CD14-positive monocyte (primary cell): Measurements from ENCODE around the gene CGAS. TPM values are rescaled to one million over a fixed set of nuclear protein-coding genes. Genes with fewer than 3 reads are reported as not detected.

Experiments
- DNase-seq, 3 donors: peaks; one replicate each; pipeline ENCODE4 v3.0.0-alpha.2; 2011 to 2022
- H2AFZ ChIP-seq: 2 replicates; pipeline ENCODE4 v1.6.0; 2012; ENCODE audit warnings: mild to moderate bottlenecking, low read depth, low read length, inconsistent platforms; ENCODE audit not compliant: insufficient read depth, poor library complexity, severe bottlenecking
- H3K27ac ChIP-seq, 2 donors: 1 replicate in 1 of 2; 2 replicates in 1 of 2; pipeline ENCODE4 v1.5.1; 2012 to 2013; ENCODE audit warnings: low read length in 2 of 2, control low read depth in 1 of 2, inconsistent platforms in 1 of 2, low read depth in 1 of 2, mild to moderate bottlenecking in 1 of 2
- H3K27me3 ChIP-seq, 2 donors: one replicate each; pipeline versions ENCODE4 v1.6.0 to v1.6.1; 2011 to 2013; ENCODE audit warnings: low read length in 2 of 2; ENCODE audit not compliant: control insufficient read depth in 2 of 2, insufficient read depth in 2 of 2
- H3K36me3 ChIP-seq, 2 donors: replicated peaks in 1 of 2; 1 replicate in 1 of 2; 2 replicates in 1 of 2; pipeline versions ENCODE4 v1.5.1 to v1.6.1; 2012 to 2013; ENCODE audit warnings: low read length in 2 of 2, control low read depth in 1 of 2, inconsistent platforms in 1 of 2, mild to moderate bottlenecking in 1 of 2; ENCODE audit not compliant: insufficient read depth in 2 of 2, control insufficient read depth in 1 of 2
- H3K4me1 ChIP-seq, 2 donors: 1 replicate in 1 of 2; 2 replicates in 1 of 2; pipeline versions ENCODE4 v1.5.1 to v1.6.1; 2012 to 2013; ENCODE audit warnings: low read length in 2 of 2, control low read depth in 1 of 2, inconsistent platforms in 1 of 2, mild to moderate bottlenecking in 1 of 2, moderate library complexity in 1 of 2; ENCODE audit not compliant: insufficient read depth in 2 of 2, control insufficient read depth in 1 of 2
- H3K4me2 ChIP-seq: replicated peaks from 2 replicates; pipeline ENCODE3; 2012; ENCODE audit warnings: low read length, moderate library complexity, mild to moderate bottlenecking; ENCODE audit not compliant: poor library complexity, severe bottlenecking; ENCODE audit errors: extremely low read depth
- H3K4me3 ChIP-seq, 3 experiments: fragments of 200-600 bp in 1 of 3; sonication (generic) in 1 of 3; replicated peaks in 1 of 3; 1 replicate in 2 of 3; 2 replicates in 1 of 3; pipeline ENCODE4 v1.5.1; 2011 to 2013; ENCODE audit warnings: low read length in 3 of 3, mild to moderate bottlenecking in 3 of 3, control low read depth in 2 of 3, low read depth in 2 of 3, inconsistent platforms in 1 of 3, moderate library complexity in 1 of 3
- H3K79me2 ChIP-seq: 2 replicates; pipeline ENCODE4 v1.6.0; 2012; ENCODE audit warnings: mild to moderate bottlenecking, control low read depth, inconsistent platforms, low read length, moderate library complexity; ENCODE audit not compliant: insufficient read depth
- H3K9ac ChIP-seq: 2 replicates; pipeline ENCODE4 v1.6.0; 2017; ENCODE audit warnings: low read length, mild to moderate bottlenecking; ENCODE audit not compliant: insufficient read depth, poor library complexity, severe bottlenecking
- H3K9me3 ChIP-seq, 2 donors: replicated peaks in 1 of 2; 1 replicate in 1 of 2; 2 replicates in 1 of 2; pipeline versions ENCODE4 v1.5.1 to v1.6.1; 2012 to 2013; ENCODE audit warnings: low read length in 2 of 2, control low read depth in 1 of 2; ENCODE audit not compliant: control insufficient read depth in 1 of 2, insufficient read depth in 1 of 2
- H4K20me1 ChIP-seq: 2 replicates; pipeline ENCODE4 v1.6.0; 2012; ENCODE audit warnings: mild to moderate bottlenecking, low read length, control low read depth, moderate library complexity; ENCODE audit not compliant: insufficient read depth
- H3K27ac Mint-ChIP-seq, 7 donors: one replicate each; pipeline ENCODE4 v1.8.0; 2020; ENCODE audit warnings: mild to moderate bottlenecking in 7 of 7, mixed read lengths in 7 of 7, moderate library complexity in 6 of 7, inconsistent platforms in 2 of 7
- H3K27me3 Mint-ChIP-seq, 3 donors: one replicate each; pipeline ENCODE4 v1.8.0; 2021 to 2022; ENCODE audit warnings: low read depth in 3 of 3, mild to moderate bottlenecking in 3 of 3, mixed read lengths in 3 of 3, moderate library complexity in 3 of 3, inconsistent platforms in 1 of 3
- H3K36me3 Mint-ChIP-seq, 2 donors: one replicate each; pipeline ENCODE4 v1.8.0; 2020; ENCODE audit warnings: mixed read lengths in 2 of 2, inconsistent platforms in 1 of 2, mild to moderate bottlenecking in 1 of 2
- H3K4me1 Mint-ChIP-seq: one replicate; pipeline ENCODE4 v1.8.0; 2020; ENCODE audit warnings: mild to moderate bottlenecking, mixed read lengths
- H3K4me3 Mint-ChIP-seq, 2 donors: one replicate each; pipeline ENCODE4 v1.8.0; 2020; ENCODE audit warnings: mild to moderate bottlenecking in 2 of 2, mixed read lengths in 2 of 2, moderate library complexity in 1 of 2
- H3K9me3 Mint-ChIP-seq, 7 donors: one replicate each; pipeline ENCODE4 v1.8.0; 2020 to 2022; ENCODE audit warnings: mixed read lengths in 7 of 7, mild to moderate bottlenecking in 6 of 7, moderate library complexity in 6 of 7, inconsistent platforms in 2 of 7
- WGBS: methylation state at CpG from one replicate; pipeline ENCODE4 v1.1.5; 2013; ENCODE audit warnings: missing lambda C conversion rate; ENCODE audit not compliant: insufficient coverage; 5-methylcytosine and 5-hydroxymethylcytosine counted together
- intact Hi-C, 2 donors: fragments of 100-400 bp; cut with micrococcal nuclease; formaldehyde crosslinking; loops; one replicate each; pipeline versions ENCODE4 v1.15.0 to v1.15.1; 2023
- polyA plus RNA-seq, 3 donors: library from polyadenylated mRNA; depleted of rRNA in 1 of 3; unstranded in 2 of 3; stranded (reverse) in 1 of 3; fragments of 300-500 nt in 2 of 3; fragments of >200 nt in 1 of 3; fragmentation: Illumina TruSeq in 2 of 3; gene quantifications; 1 replicate in 2 of 3; 2 replicates in 1 of 3; pipeline ENCODE4 v1.2.3, GENCODE V29; 2012 to 2021
- TF ChIP-seq, protein P1 (sequence below): fragments of 200-600 bp; IDR thresholded peaks from one replicate; pipeline ENCODE4 v1.8.0; 2022; ENCODE audit warnings: antibody characterized with exemption, mild to moderate bottlenecking

Gene CGAS
- polyA plus RNA-seq, 3 donors = 4.9 to 13.9 (median 6.7) TPM

DNA sequence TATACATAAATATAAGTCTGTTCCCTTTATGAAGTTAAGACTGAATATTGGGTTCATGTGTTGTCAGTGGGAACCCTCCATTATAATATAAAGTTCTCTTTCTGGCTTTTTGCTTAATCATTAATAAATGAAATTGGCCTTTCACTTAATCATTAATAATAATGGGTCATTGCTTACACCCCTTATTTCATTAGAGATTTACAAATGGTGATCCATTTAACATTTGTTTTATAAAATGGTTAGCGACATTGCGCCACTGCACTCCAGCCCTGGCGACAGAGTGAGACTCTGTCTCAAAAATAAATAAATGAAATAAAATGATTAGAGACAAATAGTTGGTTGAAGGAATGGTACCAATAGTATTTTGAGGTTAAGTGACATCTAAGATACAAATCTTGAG, 39.0 kb downstream of the CGAS start:
- intact Hi-C loops = no loop called here
- H3K4me1 Mint-ChIP-seq = no peaks in the 10 kb centered on the region
- no peak overlapping the region for H3K9ac ChIP-seq
- H3K27me3 Mint-ChIP-seq = peaks cover 0 to 1% (median 0%) of the 10 kb centered on the region in 3 donors
- no peak overlapping the region for H3K4me3 Mint-ChIP-seq
- DNase-seq = no peak
- H3K36me3 ChIP-seq = peaks cover 17 to 50% of the 10 kb centered on the region in 2 donors
- WGBS = no CpG with 5 or more reads among the region's 3 CpGs
- no peak overlapping the region for H3K27ac ChIP-seq
- H2AFZ ChIP-seq = no peak overlapping the region
- no peaks in the 10 kb centered on the region for H3K27me3 ChIP-seq
- TF ChIP-seq, protein P1, sequence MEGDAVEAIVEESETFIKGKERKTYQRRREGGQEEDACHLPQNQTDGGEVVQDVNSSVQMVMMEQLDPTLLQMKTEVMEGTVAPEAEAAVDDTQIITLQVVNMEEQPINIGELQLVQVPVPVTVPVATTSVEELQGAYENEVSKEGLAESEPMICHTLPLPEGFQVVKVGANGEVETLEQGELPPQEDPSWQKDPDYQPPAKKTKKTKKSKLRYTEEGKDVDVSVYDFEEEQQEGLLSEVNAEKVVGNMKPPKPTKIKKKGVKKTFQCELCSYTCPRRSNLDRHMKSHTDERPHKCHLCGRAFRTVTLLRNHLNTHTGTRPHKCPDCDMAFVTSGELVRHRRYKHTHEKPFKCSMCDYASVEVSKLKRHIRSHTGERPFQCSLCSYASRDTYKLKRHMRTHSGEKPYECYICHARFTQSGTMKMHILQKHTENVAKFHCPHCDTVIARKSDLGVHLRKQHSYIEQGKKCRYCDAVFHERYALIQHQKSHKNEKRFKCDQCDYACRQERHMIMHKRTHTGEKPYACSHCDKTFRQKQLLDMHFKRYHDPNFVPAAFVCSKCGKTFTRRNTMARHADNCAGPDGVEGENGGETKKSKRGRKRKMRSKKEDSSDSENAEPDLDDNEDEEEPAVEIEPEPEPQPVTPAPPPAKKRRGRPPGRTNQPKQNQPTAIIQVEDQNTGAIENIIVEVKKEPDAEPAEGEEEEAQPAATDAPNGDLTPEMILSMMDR = no peak
- H3K27ac Mint-ChIP-seq = no peak overlapping the region
- no peak overlapping the region for H3K4me2 ChIP-seq
- H3K9me3 ChIP-seq = no peaks in the 10 kb centered on the region
- peaks cover 43 to 47% of the 10 kb centered on the region in 2 donors for H3K36me3 Mint-ChIP-seq
- no peaks in the 10 kb centered on the region for H4K20me1 ChIP-seq
- no peaks in the 10 kb centered on the region for H3K9me3 Mint-ChIP-seq
- H3K4me1 ChIP-seq = no peaks in the 10 kb centered on the region
- H3K79me2 ChIP-seq = no peaks in the 10 kb centered on the region
- H3K4me3 ChIP-seq = no peak overlapping the region

DNA sequence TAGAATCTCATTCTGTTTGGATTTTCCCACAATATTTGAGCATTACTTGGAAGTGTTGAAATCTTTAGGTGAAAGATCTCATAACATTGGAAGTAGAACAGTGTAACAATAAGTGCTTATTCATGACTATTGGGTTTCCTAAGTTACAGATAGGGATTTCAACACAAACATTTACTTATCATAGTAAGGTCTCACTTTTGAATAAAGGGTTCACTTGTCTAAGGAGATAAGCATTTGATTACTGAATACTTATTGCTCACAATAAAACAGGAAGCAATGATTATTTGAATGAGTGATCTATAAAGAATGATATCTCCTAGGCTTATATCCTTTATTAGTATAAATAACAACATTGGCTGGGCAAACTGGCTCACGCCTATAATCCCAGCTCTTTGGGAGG, 42.7 kb downstream of the CGAS start:
- H3K36me3 ChIP-seq = peaks cover 0 to 15% of the 10 kb centered on the region in 2 donors
- Mint-ChIP-seq H3K4me3 (no peak overlapping the region), H3K27ac (no peak overlapping the region)

More for the DNA sequence above, 42.7 kb downstream of the CGAS start:
- no peaks in the 10 kb centered on the region for H3K27me3 ChIP-seq
- H3K4me2 ChIP-seq = no peak overlapping the region
- intact Hi-C loops = no loop called here
- no peak for DNase-seq
- peaks cover 0 to 1% (median 0%) of the 10 kb centered on the region in 3 donors for H3K27me3 Mint-ChIP-seq
- H3K4me1 Mint-ChIP-seq = no peaks in the 10 kb centered on the region
- no peaks in the 10 kb centered on the region for H3K79me2 ChIP-seq
- no peak overlapping the region for H3K9ac ChIP-seq
- TF ChIP-seq, protein P1 = no peak
- H3K27ac ChIP-seq = no peak overlapping the region
- no peak overlapping the region for H3K4me3 ChIP-seq
- no peaks in the 10 kb centered on the region for H3K4me1 ChIP-seq
- no peaks in the 10 kb centered on the region for H4K20me1 ChIP-seq
- WGBS = no CpG with 5 or more reads among the region's 1 CpG
- no peaks in the 10 kb centered on the region for H3K9me3 Mint-ChIP-seq
- H3K36me3 Mint-ChIP-seq = peaks cover 18 to 19% of the 10 kb centered on the region in 2 donors
- no peaks in the 10 kb centered on the region for H3K9me3 ChIP-seq
- H2AFZ ChIP-seq = no peak overlapping the region
